AG04449 (cell line): ENCODE data around the gene SLC12A5.

ENCODE experiments used
- CTCF ChIA-PET: fragments of 350-600 bp; formaldehyde crosslinking; extraction: SDS; loops from one replicate; lab custom pipeline; 2021; ENCODE audit warnings: antibody characterized with exemption; lab: Yijun Ruan, JAX
- POLR2A ChIA-PET: fragments of 400-600, 350-600 bp; formaldehyde crosslinking; extraction: SDS; loops from one replicate; lab custom pipeline; 2020; ENCODE audit warnings: antibody characterized with exemption, inconsistent platforms; lab: Yijun Ruan, JAX
- DNase-seq: peaks from one replicate; pipeline ENCODE4 v3.0.0-alpha.2; 2010; ENCODE audit warnings: low read depth, low spot score
- H3K4me3 ChIP-seq: 2 replicates; pipeline ENCODE4 v1.5.1; 2011; ENCODE audit warnings: low read depth, mild to moderate bottlenecking, control low read depth, low read length
- TF ChIP-seq, protein P1 (sequence below): IDR thresholded peaks from one replicate; pipeline ENCODE4 v1.5.1; 2011; ENCODE audit warnings: mild to moderate bottlenecking, moderate library complexity, low read length, control low read depth, inconsistent platforms; ENCODE audit not compliant: insufficient read depth; ENCODE audit errors: missing control alignments

SLC12A5 gene

DNA sequence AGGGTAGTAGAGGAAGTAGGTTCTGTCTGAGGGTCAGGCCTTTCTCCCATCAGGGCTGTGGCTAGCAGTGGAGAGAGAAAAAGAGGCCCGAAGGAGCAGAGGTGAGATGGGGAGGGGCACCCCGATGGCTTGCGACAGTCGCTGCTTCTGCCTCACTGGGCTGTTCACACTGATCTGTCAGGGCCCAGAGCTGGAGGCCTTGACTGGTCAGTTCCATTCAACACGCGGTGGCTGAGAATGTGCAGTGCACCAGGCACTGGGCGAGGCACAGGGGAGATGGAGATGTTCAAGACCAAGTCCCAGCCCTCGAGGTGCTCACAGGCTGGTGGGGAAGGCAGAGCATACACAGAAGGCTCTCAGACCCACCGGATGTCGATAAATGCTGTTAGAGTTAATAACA is 21.4 kb downstream of the SLC12A5 start:
- ChIA-PET POLR2A (interaction anchor here (0.6 kb wide), 1 partner anchor 133 kb away, joined by 3 read pairs; no protein-coding TSS in a partner anchor), CTCF (no interaction called here)
- TF ChIP-seq, protein P1, sequence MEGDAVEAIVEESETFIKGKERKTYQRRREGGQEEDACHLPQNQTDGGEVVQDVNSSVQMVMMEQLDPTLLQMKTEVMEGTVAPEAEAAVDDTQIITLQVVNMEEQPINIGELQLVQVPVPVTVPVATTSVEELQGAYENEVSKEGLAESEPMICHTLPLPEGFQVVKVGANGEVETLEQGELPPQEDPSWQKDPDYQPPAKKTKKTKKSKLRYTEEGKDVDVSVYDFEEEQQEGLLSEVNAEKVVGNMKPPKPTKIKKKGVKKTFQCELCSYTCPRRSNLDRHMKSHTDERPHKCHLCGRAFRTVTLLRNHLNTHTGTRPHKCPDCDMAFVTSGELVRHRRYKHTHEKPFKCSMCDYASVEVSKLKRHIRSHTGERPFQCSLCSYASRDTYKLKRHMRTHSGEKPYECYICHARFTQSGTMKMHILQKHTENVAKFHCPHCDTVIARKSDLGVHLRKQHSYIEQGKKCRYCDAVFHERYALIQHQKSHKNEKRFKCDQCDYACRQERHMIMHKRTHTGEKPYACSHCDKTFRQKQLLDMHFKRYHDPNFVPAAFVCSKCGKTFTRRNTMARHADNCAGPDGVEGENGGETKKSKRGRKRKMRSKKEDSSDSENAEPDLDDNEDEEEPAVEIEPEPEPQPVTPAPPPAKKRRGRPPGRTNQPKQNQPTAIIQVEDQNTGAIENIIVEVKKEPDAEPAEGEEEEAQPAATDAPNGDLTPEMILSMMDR = no peak
- no peak for DNase-seq
- no peak overlapping the region for H3K4me3 ChIP-seq

DNA sequence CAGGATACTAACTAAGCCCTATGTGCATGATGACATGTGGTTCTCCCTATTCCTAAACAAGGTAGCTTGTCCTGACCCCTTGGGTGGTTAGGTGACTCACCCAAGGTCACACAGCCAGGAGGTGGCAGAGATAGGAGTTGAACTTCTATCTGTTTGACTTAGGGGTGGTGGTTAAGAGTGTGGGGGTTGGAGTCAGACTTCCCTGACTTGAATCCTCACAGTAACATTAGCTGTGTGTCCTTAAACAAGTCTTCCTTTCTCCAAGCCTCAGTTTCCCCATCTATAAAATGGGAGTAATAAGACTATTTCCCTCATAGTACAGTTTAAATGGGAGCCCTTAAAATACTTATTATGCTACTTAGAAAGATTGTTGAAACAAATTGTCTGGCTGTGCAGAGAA is 21.9 kb downstream of the SLC12A5 start:
- DNase-seq = no peak
- no peak overlapping the region for H3K4me3 ChIP-seq
- TF ChIP-seq, protein P1 = no peak
- ChIA-PET POLR2A (no interaction called here), CTCF (no interaction called here)

DNA sequence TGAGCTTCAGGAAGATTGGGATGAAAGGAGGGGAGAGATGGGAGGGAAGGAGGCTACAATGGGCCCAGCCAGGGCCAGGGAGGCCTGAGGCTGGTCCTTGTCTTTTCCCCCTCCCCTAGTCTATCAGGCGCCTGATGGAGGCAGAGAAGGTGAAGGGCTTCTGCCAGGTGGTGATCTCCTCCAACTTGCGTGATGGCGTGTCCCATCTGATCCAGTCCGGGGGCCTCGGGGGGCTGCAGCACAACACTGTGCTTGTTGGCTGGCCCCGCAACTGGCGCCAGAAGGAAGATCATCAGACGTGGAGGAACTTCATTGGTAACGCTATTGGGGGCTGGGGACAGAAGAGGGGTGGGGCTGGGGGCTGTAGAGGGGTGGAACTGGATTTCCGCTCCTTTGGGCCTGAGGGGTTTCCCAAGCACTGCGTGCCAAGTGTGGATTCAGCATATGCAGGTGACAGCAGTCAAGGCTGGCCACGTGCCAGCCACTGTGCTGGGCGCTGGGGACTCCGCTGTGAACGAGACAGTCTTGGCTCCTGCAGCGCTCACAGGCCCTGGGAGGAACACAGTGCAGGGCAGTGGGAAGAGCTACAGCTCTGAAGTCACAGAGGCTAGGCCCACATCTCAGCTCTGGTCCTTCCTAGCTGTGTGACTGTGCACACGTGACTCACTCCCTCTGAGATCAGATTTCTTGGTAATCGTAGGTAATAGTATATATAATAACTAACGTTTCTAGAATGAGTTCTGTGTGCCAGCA is 22.7 kb downstream of the SLC12A5 start:
- TF ChIP-seq, protein P1 = no peak
- no peak overlapping the region for H3K4me3 ChIP-seq
- POLR2A ChIA-PET = no interaction called here
- no peak for DNase-seq
- CTCF ChIA-PET = no interaction called here

DNA sequence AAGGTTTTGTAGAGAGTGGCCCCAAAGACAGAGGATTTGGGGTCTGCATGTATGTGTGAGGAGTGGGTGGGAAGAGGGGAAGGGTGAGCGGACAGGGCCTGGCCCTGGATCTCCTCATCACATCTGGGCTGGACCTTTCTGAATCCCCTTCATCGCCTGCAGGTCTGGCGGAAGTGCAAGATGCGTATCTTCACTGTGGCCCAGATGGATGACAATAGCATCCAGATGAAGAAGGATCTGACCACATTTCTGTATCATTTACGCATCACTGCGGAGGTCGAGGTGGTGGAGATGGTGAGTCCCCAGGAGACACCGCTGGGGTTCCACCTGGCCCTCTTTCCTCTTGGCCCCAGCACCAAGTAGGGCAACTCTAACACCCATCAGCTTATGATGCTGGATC is 24.4 kb downstream of the SLC12A5 start:
- DNase-seq = no peak
- ChIA-PET POLR2A (no interaction called here), CTCF (no interaction called here)
- TF ChIP-seq, protein P1 = no peak
- no peak overlapping the region for H3K4me3 ChIP-seq

DNA sequence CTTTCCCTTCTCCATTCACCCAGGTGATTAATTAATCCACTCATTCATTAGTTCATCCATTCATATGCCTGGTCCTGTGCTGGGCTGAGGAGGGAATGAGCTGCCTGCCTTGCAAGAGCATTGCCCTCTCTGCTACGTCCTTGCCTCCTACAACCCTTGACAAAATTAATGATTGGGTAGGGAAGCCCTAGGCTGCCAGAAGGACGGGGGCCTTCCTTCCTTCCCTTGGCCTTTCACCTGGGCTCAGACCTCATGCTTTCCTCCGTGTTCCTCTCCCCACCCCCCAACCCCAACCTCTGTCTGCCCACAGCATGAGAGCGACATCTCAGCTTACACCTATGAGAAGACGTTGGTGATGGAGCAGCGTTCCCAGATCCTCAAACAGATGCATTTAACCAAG is 25.6 kb downstream of the SLC12A5 start:
- DNase-seq = no peak
- TF ChIP-seq, protein P1 = no peak
- ChIA-PET CTCF (no interaction called here), POLR2A (no interaction called here)
- no peak overlapping the region for H3K4me3 ChIP-seq

DNA sequence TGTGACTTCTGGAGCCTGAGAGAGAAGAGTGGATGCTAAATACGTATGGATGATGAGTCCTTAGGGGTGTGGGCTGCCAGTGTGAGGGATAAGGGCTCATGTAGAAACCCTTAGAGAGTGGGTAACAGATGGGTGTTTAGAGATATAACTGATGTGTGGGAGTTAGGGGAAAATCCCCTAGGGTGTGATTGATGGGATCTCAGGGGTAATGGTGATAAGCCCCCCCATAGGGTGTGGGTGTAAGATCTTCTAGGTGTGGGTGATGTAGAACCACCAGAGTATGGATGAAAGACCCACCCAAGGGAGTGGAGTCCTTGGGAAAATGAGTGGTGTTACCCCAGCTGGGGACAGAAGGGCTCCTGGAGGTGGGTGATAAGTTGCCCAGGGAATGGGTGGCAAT is 26.3 kb downstream of the SLC12A5 start:
- no peak for DNase-seq
- ChIA-PET POLR2A (no interaction called here), CTCF (no interaction called here)
- no peak overlapping the region for H3K4me3 ChIP-seq
- TF ChIP-seq, protein P1 = no peak
